Lower leg skin (tissue), 4 donors: ENCODE results near the gene SRRM5. TPM values are rescaled to one million over a fixed set of nuclear protein-coding genes. Genes with fewer than 3 reads are reported as not detected.
"Not testable (repeated sequence)": the region's sequence is repeated elsewhere in the genome, so short reads cannot be mapped to it uniquely, and the experiment has no call there.

Experiments
- DNase-seq, 2 donors: peaks; one replicate each; pipeline ENCODE4 v3.0.0-alpha.2; 2019; ENCODE audit warnings: low spot score in 2 of 2
- H3K4me3 ChIP-seq: fragments of 200-600 bp; sonication (generic); 2 replicates; pipeline ENCODE4 v1.5.1; 2017; ENCODE audit warnings: mild to moderate bottlenecking, low read depth; ENCODE audit not compliant: poor library complexity, severe bottlenecking
- POLR2A ChIP-seq, 2 donors: fragments of 450-650 bp; IDR thresholded peaks; one replicate each; pipeline ENCODE4 v1.6.1; 2016 to 2017; ENCODE audit warnings: antibody characterized with exemption in 2 of 2, mild to moderate bottlenecking in 1 of 2, moderate library complexity in 1 of 2
- WGBS, 2 donors: methylation state at CpG; one replicate each; pipeline ENCODE4 v1.1.5; 2018; 5-methylcytosine and 5-hydroxymethylcytosine counted together
- intact Hi-C: fragments of 100-400 bp; cut with DNase I; formaldehyde crosslinking; loops from one replicate; pipeline ENCODE4 v1.15.0; 2023; ENCODE audit warnings: low total_unique reads
- total RNA-seq, 4 donors: library from RNA; depleted of rRNA; stranded (reverse); fragments of >200 nt; gene quantifications; one replicate each; pipeline ENCODE4 v1.1.0, GENCODE V29; 2016
- TF ChIP-seq, protein P1 (sequence below), 3 donors: fragments of 450-650 bp; IDR thresholded peaks; one replicate each; pipeline ENCODE4 v1.5.1; 2016; ENCODE audit warnings: antibody characterized with exemption in 3 of 3, mild to moderate bottlenecking in 3 of 3, moderate library complexity in 2 of 3

Gene SRRM5
- total RNA-seq, 4 donors from 2014 or later, result 0.15 to 0.27 (median 0.17) TPM

DNA sequence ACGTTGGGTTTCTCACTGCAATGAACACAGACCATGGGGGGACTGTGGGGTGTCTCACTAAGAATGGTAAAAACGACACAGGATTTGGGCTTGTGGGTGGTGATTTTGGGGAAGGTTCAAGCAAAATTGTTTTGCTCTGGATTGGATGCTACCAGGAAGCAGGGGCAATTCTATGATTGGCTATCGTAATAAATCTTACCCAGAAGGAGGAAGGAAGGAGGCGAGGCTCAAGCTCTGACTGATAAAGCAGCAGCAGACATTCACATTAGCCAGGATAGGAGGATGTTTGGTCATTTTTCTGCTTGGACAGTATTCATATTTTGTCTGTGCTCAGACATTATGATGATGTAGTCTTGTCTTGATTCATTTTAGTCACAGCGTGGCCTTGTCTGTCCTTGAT is 14.0 kb upstream of the SRRM5 start:
- intact Hi-C loops, result no loop called here
- WGBS, 2 donors, result 33 to 46% methylated on average over 5 of the region's 5 CpGs
- H3K4me3 ChIP-seq, result no peak overlapping the region
- no peak for TF ChIP-seq POLR2A (IDR thresholded peaks at IDR 0.05)
- TF ChIP-seq, protein P1, sequence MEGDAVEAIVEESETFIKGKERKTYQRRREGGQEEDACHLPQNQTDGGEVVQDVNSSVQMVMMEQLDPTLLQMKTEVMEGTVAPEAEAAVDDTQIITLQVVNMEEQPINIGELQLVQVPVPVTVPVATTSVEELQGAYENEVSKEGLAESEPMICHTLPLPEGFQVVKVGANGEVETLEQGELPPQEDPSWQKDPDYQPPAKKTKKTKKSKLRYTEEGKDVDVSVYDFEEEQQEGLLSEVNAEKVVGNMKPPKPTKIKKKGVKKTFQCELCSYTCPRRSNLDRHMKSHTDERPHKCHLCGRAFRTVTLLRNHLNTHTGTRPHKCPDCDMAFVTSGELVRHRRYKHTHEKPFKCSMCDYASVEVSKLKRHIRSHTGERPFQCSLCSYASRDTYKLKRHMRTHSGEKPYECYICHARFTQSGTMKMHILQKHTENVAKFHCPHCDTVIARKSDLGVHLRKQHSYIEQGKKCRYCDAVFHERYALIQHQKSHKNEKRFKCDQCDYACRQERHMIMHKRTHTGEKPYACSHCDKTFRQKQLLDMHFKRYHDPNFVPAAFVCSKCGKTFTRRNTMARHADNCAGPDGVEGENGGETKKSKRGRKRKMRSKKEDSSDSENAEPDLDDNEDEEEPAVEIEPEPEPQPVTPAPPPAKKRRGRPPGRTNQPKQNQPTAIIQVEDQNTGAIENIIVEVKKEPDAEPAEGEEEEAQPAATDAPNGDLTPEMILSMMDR (IDR thresholded peaks at IDR 0.05), result no peak
- DNase-seq, result no peak

DNA sequence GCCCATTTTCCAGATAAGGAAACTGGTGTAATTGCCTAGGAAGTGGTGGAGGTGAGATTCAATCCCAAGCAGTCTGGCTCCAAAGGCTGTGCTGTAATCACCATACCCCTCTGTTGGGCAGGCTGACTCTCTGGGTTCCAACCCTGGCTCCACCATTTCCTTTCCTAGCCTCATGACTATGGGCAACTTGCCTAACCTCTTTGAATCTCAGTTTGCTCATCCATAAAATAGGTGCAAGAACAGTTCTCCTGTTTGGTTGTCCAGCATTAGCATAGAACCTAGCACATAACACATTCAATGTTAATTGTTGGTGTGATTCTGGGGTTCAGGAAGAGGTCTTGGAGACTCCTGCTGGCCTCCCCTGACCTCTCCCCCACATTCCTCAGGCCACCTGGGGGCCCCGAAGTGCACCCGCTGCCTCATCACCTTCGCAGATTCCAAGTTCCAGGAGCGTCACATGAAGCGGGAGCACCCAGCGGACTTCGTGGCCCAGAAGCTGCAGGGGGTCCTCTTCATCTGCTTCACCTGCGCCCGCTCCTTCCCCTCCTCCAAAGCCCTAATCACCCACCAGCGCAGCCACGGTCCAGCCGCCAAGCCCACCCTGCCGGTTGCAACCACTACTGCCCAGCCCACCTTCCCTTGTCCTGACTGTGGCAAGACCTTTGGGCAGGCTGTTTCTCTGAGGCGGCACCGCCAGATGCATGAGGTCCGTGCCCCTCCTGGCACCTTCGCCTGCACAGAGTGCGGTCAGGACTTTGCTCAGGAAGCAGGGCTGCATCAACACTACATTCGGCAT is 13.2 kb upstream of the SRRM5 start:
- 89 to 90% methylated on average over 19 of the region's 19 CpGs for WGBS, 2 donors
- no peak overlapping the region for H3K4me3 ChIP-seq
- no peak for DNase-seq
- intact Hi-C loops, result no loop called here
- TF ChIP-seq, protein P1 (IDR thresholded peaks at IDR 0.05), result no peak
- TF ChIP-seq POLR2A (IDR thresholded peaks at IDR 0.05), result no peak

DNA sequence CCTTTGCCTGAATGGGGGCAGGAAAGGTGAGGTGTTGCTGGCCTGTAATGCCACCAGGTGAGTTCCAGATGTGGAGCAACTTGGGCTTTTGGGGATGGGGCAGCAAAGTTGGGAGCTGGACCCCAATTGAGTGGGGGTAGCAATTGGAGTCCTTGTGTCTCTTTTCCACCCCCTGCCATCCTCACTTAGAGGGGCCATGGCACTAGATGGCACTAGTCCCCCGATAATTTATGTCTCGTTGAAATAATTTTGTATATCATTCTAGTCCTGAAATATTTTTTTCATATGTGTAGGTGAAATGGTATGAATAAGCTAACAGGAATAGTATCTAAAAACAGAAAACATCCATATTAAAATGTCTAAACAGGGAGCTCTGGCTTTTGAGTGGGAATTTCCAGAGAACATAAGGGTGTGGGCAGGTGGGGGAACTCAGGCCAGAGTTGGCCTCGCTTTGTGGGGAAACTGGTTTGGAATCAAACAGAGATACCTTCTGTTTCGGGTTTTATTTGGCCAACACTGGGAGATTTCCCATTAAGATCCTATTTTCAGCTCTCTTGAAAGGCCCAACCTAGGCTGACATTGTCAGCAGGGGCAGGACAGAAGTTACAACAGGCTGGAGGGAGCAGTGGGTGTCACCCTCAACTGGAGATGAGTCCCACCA is 12.1 kb upstream of the SRRM5 start:
- no peak overlapping the region for H3K4me3 ChIP-seq
- DNase-seq, result no peak
- TF ChIP-seq, protein P1 (IDR thresholded peaks at IDR 0.05), result no peak
- no peak for TF ChIP-seq POLR2A (IDR thresholded peaks at IDR 0.05)
- WGBS, 2 donors, result 60 to 63% methylated on average over 4 of the region's 4 CpGs
- intact Hi-C loops, result no loop called here

DNA sequence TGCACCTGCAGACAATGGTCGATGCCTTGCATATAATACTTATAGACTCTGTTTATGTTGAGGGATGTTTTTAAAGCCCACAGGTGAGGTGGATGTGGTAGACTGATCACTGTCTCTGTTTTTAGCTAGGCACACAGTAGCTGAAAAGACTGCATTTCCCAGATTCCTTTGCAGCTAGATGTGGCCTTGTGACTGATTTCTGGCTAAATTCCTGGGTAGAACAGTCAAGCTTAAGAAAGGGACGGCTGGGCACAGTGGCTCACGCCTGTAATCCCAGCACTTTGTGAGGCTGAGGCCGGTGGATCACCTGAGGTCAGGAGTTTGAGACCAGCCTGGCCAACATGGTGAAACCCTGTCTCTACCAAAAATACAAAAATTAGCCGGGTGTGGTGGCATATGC is 11.6 kb upstream of the SRRM5 start:
- DNase-seq, intact Hi-C loops: not testable (repeated sequence)
- 73 to 79% methylated on average over 5 of the region's 5 CpGs for WGBS, 2 donors

DNA sequence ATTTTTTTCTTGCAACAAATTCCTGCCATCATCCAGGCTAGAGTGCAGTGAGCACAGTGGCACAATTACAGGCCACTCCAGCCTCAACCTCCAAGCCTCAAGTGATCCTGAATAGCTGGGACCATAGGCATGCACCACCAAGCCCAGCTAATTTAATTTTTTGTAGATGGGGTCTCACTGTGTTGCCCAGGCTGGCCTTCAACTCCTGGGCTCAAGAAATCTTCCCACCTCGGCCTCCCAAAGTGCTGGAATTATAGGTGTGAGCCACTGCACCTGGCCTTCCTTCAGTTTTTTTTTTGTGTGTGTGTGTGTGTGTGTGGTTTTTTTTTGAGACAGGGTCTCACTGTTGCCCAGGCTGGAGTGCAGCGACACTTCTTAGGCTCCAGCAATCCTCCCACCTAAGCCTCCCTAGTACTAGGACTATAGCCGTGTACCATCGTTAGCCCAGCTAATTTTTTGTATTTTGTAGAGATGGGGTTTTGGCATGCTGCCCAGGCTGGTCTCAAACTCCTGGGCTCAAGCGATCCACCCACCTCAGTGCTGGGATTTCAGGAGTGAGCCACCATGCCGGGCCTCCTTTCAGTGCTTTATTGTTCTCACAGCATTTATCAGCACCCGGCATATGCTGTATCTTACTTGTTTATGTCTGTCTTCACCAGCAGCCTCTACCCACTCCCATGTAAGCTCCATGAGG is 5.9 kb upstream of the SRRM5 start:
- H3K4me3 ChIP-seq, result no peak overlapping the region
- TF ChIP-seq, protein P1 (IDR thresholded peaks at IDR 0.05), result no peak
- TF ChIP-seq POLR2A (IDR thresholded peaks at IDR 0.05), result no peak
- intact Hi-C loops, result no loop called here
- DNase-seq, result no peak
- WGBS, 2 donors, result 58 to 72% methylated on average over 7 of the region's 7 CpGs

More for the DNA sequence above, 11.6 kb upstream of the SRRM5 start:
- not testable (repeated sequence) for H3K4me3 ChIP-seq
